BJ (cell line): ENCODE data around the gene SRMS. TPM values are rescaled to one million over a fixed set of nuclear protein-coding genes. Genes with fewer than 3 reads are reported as not detected.
"Not testable (repeated sequence)": the region's sequence is repeated elsewhere in the genome, so short reads cannot be mapped to it uniquely, and the experiment has no call there.

Source experiments
- CTCF ChIA-PET: fragments of 350-600 bp; formaldehyde crosslinking; extraction: SDS; loops from one replicate; lab custom pipeline; 2021; ENCODE audit warnings: antibody characterized with exemption, inconsistent platforms; lab: Yijun Ruan, JAX
- POLR2A ChIA-PET: fragments of 300-600 bp; sonication (Branson Sonifier 250); formaldehyde crosslinking; extraction: SDS; loops from one replicate; lab custom pipeline; 2021; ENCODE audit warnings: antibody characterized with exemption; lab: Charles Lee
- DNase-seq: peaks from one replicate; pipeline ENCODE4 v3.0.0-alpha.2; 2011; ENCODE audit warnings: low read depth
- H3K27me3 ChIP-seq: 2 replicates; pipeline ENCODE4 v1.6.0; 2011; ENCODE audit warnings: low read length; ENCODE audit not compliant: control insufficient read depth, insufficient read depth
- H3K36me3 ChIP-seq: 2 replicates; pipeline ENCODE4 v1.5.1; 2011; ENCODE audit warnings: low read length; ENCODE audit not compliant: control insufficient read depth, insufficient read depth
- H3K4me3 ChIP-seq: 2 replicates; pipeline ENCODE4 v1.5.1; 2011; ENCODE audit warnings: low read depth, mild to moderate bottlenecking, control low read depth, low read length
- CTCF ChIP-seq: IDR thresholded peaks from 2 replicates; pipeline ENCODE4 v1.5.1; 2011; ENCODE audit warnings: low read depth, mild to moderate bottlenecking, control low read depth, inconsistent platforms, low read length, moderate library complexity; ENCODE audit not compliant: insufficient read depth
- polyA plus RNA-seq: library from polyadenylated mRNA; depleted of rRNA; stranded (reverse); fragments of >200 nt; gene quantifications from 2 replicates; pipeline ENCODE4 v1.2.3, GENCODE V29; 2011

The SRMS gene
- polyA plus RNA-seq, 1 experiment, result not detected

DNA sequence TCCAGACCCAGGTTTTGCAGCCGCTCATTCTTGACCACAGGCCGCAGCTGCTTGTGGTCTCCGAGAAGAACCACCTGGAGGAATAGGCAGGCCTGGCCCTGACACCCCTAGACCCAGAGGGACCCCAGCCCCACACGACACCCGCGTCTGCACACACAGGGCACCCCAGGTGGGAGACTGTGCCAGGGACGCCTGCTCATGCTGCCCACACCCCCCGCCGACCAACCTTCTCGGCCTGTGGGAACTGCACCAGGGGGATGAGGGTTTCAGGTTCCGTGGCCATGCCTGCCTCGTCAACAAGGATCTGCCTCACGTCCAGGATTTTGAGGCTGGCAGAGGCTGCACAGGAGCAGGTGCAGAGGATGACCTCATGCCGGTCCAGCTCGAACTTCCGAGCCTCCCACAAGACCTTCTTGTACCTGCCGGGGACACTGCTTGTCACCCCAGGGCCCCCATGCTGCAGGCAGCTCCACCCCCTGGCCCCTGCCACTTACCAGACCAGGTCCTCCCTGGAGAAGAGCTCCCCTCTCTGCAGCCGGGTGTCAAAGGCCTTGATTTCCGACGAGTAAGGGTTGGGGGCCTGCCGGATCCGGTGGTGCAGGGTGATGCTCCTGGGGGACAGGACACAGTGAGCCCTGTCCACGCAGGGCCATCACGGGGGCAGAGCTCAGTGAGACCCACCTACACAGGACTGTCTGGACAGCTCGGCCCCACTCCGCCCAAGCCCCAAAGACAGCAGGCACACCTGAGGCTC, 13.5 kb upstream of the SRMS start:
- CTCF ChIA-PET, result no interaction called here
- no peak for TF ChIP-seq CTCF
- no peak for DNase-seq
- Histone ChIP-seq H3K4me3 (no peak overlapping the region), H3K27me3 (no peaks in the 10 kb centered on the region), H3K36me3 (peaks cover 29% of the 10 kb centered on the region)
- POLR2A ChIA-PET, result no interaction called here

DNA sequence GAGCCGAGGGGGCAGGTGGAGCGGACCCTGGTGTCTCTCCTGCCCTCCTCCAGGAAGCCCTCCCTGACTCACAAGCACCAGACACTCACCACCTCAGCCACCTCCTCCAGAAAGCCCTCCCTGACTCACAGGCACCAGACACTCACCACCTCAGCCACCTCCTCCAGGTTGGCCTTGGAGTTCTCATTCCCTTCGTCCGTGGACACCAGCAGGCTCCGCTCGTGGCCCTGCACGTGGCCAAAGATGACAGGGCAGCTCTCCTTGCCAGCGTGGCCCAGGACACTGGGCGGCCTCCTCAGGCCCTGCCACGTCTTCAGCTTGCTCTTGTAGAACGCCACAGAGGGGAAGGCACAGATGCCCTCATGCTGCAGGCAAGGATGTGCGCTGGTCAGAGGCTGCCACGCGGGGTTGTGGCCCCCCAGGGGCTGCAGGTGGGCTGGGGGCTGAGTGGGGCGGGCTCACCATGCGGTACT, 12.8 kb upstream of the SRMS start:
- ChIA-PET CTCF (no interaction called here), POLR2A (no interaction called here)
- no peaks in the 10 kb centered on the region for H3K27me3 ChIP-seq
- TF ChIP-seq CTCF, result no peak
- no peak for DNase-seq
- H3K36me3 ChIP-seq, result peaks cover 25% of the 10 kb centered on the region
- no peak overlapping the region for H3K4me3 ChIP-seq

GRCh38 chr20:63559485-63560332, 12.2 kb upstream of the SRMS start:
- H3K4me3 ChIP-seq, H3K27me3 ChIP-seq, DNase-seq, POLR2A ChIA-PET, CTCF ChIA-PET: not testable (repeated sequence)
- H3K36me3 ChIP-seq, result peaks cover 25% of the 10 kb centered on the region

- POLR2A ChIA-PET, result no interaction called here
- H3K36me3 ChIP-seq, result peaks cover 25% of the 10 kb centered on the region
- no peak overlapping the region for H3K4me3 ChIP-seq
- DNase-seq, result no peak
- no peak for TF ChIP-seq CTCF
- H3K27me3 ChIP-seq, result no peaks in the 10 kb centered on the region
- CTCF ChIA-PET, result no interaction called here
Observed at GRCh38 chr20:63558804-63559484, 11.4 kb upstream of the SRMS start.

DNA sequence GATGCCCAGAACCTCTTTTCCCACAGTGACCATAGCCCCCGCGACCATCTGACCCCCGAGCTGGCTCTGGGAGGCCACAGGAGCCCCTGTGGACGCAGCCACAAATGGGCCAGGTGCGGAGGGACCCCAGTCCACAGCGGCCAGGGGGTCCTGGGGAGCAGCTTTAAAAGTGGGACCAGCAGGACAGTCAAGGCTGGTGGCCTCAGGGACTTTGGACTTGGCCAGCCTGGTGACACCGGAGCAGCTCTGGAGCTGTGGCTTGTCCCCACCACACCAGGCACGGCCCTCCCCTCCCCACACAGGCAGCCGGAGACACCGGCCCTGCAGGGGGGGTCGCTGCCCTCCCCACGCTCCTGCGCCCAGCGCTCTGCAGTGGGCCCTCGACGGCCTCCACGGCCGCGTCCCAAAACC, 9.9 kb upstream of the SRMS start:
- H3K36me3 ChIP-seq, result peaks cover 17% of the 10 kb centered on the region
- TF ChIP-seq CTCF, result no peak
- no peak for DNase-seq
- CTCF ChIA-PET, result no interaction called here
- H3K4me3 ChIP-seq, result no peak overlapping the region
- POLR2A ChIA-PET, result no interaction called here
- H3K27me3 ChIP-seq, result no peaks in the 10 kb centered on the region
